SJSA1 (cell line): ENCODE results near the gene CFAP92. TPM values are rescaled to one million over a fixed set of nuclear protein-coding genes. Genes with fewer than 3 reads are reported as not detected.

Experiments used
- DNase-seq, 2 experiments: peaks; one replicate each; pipeline ENCODE4 v3.0.0-alpha.2; 2015 to 2020; ENCODE audit warnings: low spot score in 2 of 2, low read depth in 1 of 2
- H3K27ac ChIP-seq: fragments of 250-450 bp; sonication (Bioruptor Pico); 2 replicates; pipeline ENCODE4 v1.5.1; 2020; ENCODE audit warnings: mild to moderate bottlenecking, moderate library complexity
- H3K27me3 ChIP-seq: fragments of 250-450 bp; sonication (Bioruptor Pico); replicated peaks from 2 replicates; pipeline ENCODE4 v1.5.1; 2020; ENCODE audit warnings: mild to moderate bottlenecking, moderate library complexity
- H3K36me3 ChIP-seq: fragments of 250-450 bp; sonication (Bioruptor Pico); 2 replicates; pipeline ENCODE4 v1.5.1; 2020; ENCODE audit warnings: mild to moderate bottlenecking
- H3K4me1 ChIP-seq: fragments of 250-450 bp; sonication (Bioruptor Pico); replicated peaks from 2 replicates; pipeline ENCODE4 v1.6.1; 2021; ENCODE audit warnings: mild to moderate bottlenecking
- H3K4me3 ChIP-seq: fragments of 250-450 bp; sonication (Bioruptor Pico); 2 replicates; pipeline ENCODE4 v1.5.1; 2020; ENCODE audit warnings: mild to moderate bottlenecking
- H3K9me3 ChIP-seq: fragments of 250-450 bp; sonication (Bioruptor Pico); replicated peaks from 2 replicates; pipeline ENCODE4 v1.5.1; 2020; ENCODE audit warnings: mild to moderate bottlenecking
- total RNA-seq: library from RNA; depleted of rRNA; stranded (reverse); fragments of >200 nt; shearing (Covaris generic); gene quantifications from 2 replicates; pipeline ENCODE4 v1.2.3, GENCODE V29; 2014

Gene CFAP92
- total RNA-seq, 1 experiment from 2014 or later, result 0.71 TPM

GRCh38 chr3:128997486-128998133, 3.7 kb upstream of the CFAP92 start:
- Histone ChIP-seq H3K4me3 (no peak overlapping the region), H3K9me3 (0 out of 2 replicates have a peak, but pooled peaks cover 3% of the 10 kb centered on the region), H3K4me1 (peaks cover 37% of the 10 kb centered on the region), H3K27me3 (peaks cover 26% of the 10 kb centered on the region), H3K36me3 (no peaks in the 10 kb centered on the region), H3K27ac (no peak overlapping the region)
- DNase-seq, result no peak

- no peaks in the 10 kb centered on the region for H3K36me3 ChIP-seq
- peaks cover 17% of the 10 kb centered on the region for H3K27me3 ChIP-seq
- no peak overlapping the region for H3K4me3 ChIP-seq
- no peak for DNase-seq
- 0 out of 2 replicates have a peak, but pooled peaks cover 3% of the 10 kb centered on the region for H3K9me3 ChIP-seq
- no peak overlapping the region for H3K27ac ChIP-seq
- peaks cover 31% of the 10 kb centered on the region for H3K4me1 ChIP-seq
Observed at GRCh38 chr3:128996726-128997125, 2.9 kb upstream of the CFAP92 start.

GRCh38 chr3:128996200-128996599, 2.3 kb upstream of the CFAP92 start:
- Histone ChIP-seq H3K27ac (no peak overlapping the region), H3K27me3 (peaks cover 12% of the 10 kb centered on the region), H3K36me3 (no peaks in the 10 kb centered on the region), H3K4me1 (peaks cover 26% of the 10 kb centered on the region), H3K9me3 (0 out of 2 replicates have a peak, but pooled peaks cover 3% of the 10 kb centered on the region), H3K4me3 (no peak overlapping the region)
- no peak for DNase-seq

- no peaks in the 10 kb centered on the region for H3K9me3 ChIP-seq
- H3K36me3 ChIP-seq, result no peaks in the 10 kb centered on the region
- H3K27ac ChIP-seq, result no peak overlapping the region
- no peak overlapping the region for H3K4me3 ChIP-seq
- peaks cover 7% of the 10 kb centered on the region for H3K27me3 ChIP-seq
- peaks cover 21% of the 10 kb centered on the region for H3K4me1 ChIP-seq
- no peak for DNase-seq
Observed at GRCh38 chr3:128995737-128996136, 1.9 kb upstream of the CFAP92 start.

GRCh38 chr3:128994581-128995546, 988 bp upstream of the CFAP92 start:
- Histone ChIP-seq H3K36me3 (no peaks in the 10 kb centered on the region), H3K27ac (no peak overlapping the region), H3K9me3 (no peaks in the 10 kb centered on the region), H3K4me1 (peaks cover 19% of the 10 kb centered on the region), H3K27me3 (no peaks in the 10 kb centered on the region), H3K4me3 (no peak overlapping the region)
- no peak for DNase-seq

- Histone ChIP-seq H3K27ac (no peak overlapping the region), H3K9me3 (no peaks in the 10 kb centered on the region), H3K27me3 (no peaks in the 10 kb centered on the region), H3K36me3 (no peaks in the 10 kb centered on the region), H3K4me3 (no peak overlapping the region), H3K4me1 (peaks cover 14% of the 10 kb centered on the region)
- no peak for DNase-seq
Observed at GRCh38 chr3:128994173-128994512, 267 bp upstream of the CFAP92 start.

GRCh38 chr3:128992926-128993460, 883 bp downstream of the CFAP92 start:
- H3K4me3 ChIP-seq, result no peak overlapping the region
- no peak for DNase-seq
- no peaks in the 10 kb centered on the region for H3K27me3 ChIP-seq

GRCh38 chr3:128991355-128991895, 2.5 kb downstream of the CFAP92 start:
- 0 out of 2 replicates have a peak, but pooled peaks cover 3% of the 10 kb centered on the region for H3K4me1 ChIP-seq
- H3K36me3 ChIP-seq, result no peaks in the 10 kb centered on the region
- H3K27me3 ChIP-seq, result no peaks in the 10 kb centered on the region
- H3K27ac ChIP-seq, result no peak overlapping the region
- no peak overlapping the region for H3K4me3 ChIP-seq
- DNase-seq, result no peak
- H3K9me3 ChIP-seq, result no peaks in the 10 kb centered on the region

More at GRCh38 chr3:128992926-128993460, 883 bp downstream of the CFAP92 start:
- no peaks in the 10 kb centered on the region for H3K36me3 ChIP-seq
- H3K9me3 ChIP-seq, result no peaks in the 10 kb centered on the region
- H3K27ac ChIP-seq, result no peak overlapping the region
- H3K4me1 ChIP-seq, result 0 out of 2 replicates have a peak, but pooled peaks cover 3% of the 10 kb centered on the region

GRCh38 chr3:128988286-128988685, 5.6 kb downstream of the CFAP92 start:
- Histone ChIP-seq H3K9me3 (no peaks in the 10 kb centered on the region), H3K27ac (no peak overlapping the region), H3K4me3 (no peak overlapping the region), H3K4me1 (no peaks in the 10 kb centered on the region), H3K36me3 (no peaks in the 10 kb centered on the region), H3K27me3 (no peaks in the 10 kb centered on the region)
- no peak for DNase-seq

GRCh38 chr3:128987302-128988100, 6.4 kb downstream of the CFAP92 start:
- no peak overlapping the region for H3K27ac ChIP-seq

GRCh38 chr3:128984596-128984995, 9.3 kb downstream of the CFAP92 start:
- no peaks in the 10 kb centered on the region for H3K9me3 ChIP-seq
- H3K27me3 ChIP-seq, result no peaks in the 10 kb centered on the region
- H3K27ac ChIP-seq, result no peak overlapping the region
- DNase-seq, result no peak
- H3K36me3 ChIP-seq, result no peaks in the 10 kb centered on the region
- H3K4me1 ChIP-seq, result no peaks in the 10 kb centered on the region
- no peak overlapping the region for H3K4me3 ChIP-seq

More at GRCh38 chr3:128987302-128988100, 6.4 kb downstream of the CFAP92 start:
- no peaks in the 10 kb centered on the region for H3K27me3 ChIP-seq
- DNase-seq, result no peak
- H3K9me3 ChIP-seq, result no peaks in the 10 kb centered on the region
- H3K4me3 ChIP-seq, result no peak overlapping the region
- no peaks in the 10 kb centered on the region for H3K36me3 ChIP-seq
- no peaks in the 10 kb centered on the region for H3K4me1 ChIP-seq

- no peaks in the 10 kb centered on the region for H3K27me3 ChIP-seq
- no peaks in the 10 kb centered on the region for H3K9me3 ChIP-seq
Observed at GRCh38 chr3:128983293-128984069, 10.4 kb downstream of the CFAP92 start.

More at GRCh38 chr3:128983293-128984069, 10.4 kb downstream of the CFAP92 start:
- H3K4me1 ChIP-seq, result no peaks in the 10 kb centered on the region
- H3K4me3 ChIP-seq, result no peak overlapping the region
- no peak overlapping the region for H3K27ac ChIP-seq
- H3K36me3 ChIP-seq, result no peaks in the 10 kb centered on the region
- DNase-seq, result no peak
